Osteocyte (in vitro differentiated cells): ENCODE results near the gene MFSD11. TPM values are rescaled to one million over a fixed set of nuclear protein-coding genes. Genes with fewer than 3 reads are reported as not detected.

ENCODE experiments used
- DNase-seq: peaks from one replicate; pipeline ENCODE4 v3.0.0; 2021; ENCODE audit warnings: mixed read lengths; ENCODE audit not compliant: unreplicated experiment; ENCODE audit errors: extremely low spot score
- H3K27ac Mint-ChIP-seq: one replicate; pipeline ENCODE4 v1.8.0; 2021; ENCODE audit warnings: mild to moderate bottlenecking, mixed read lengths; ENCODE audit not compliant: unreplicated experiment
- H3K27me3 Mint-ChIP-seq: one replicate; pipeline ENCODE4 v1.8.0; 2021; ENCODE audit warnings: mixed read lengths; ENCODE audit not compliant: unreplicated experiment
- H3K36me3 Mint-ChIP-seq: one replicate; pipeline ENCODE4 v1.8.0; 2021; ENCODE audit warnings: mixed read lengths; ENCODE audit not compliant: unreplicated experiment
- H3K4me1 Mint-ChIP-seq: one replicate; pipeline ENCODE4 v1.8.0; 2021; ENCODE audit warnings: mixed read lengths; ENCODE audit not compliant: unreplicated experiment
- H3K4me3 Mint-ChIP-seq: one replicate; pipeline ENCODE4 v1.8.0; 2021; ENCODE audit warnings: mild to moderate bottlenecking, moderate library complexity, mixed read lengths; ENCODE audit not compliant: unreplicated experiment
- H3K9me3 Mint-ChIP-seq: one replicate; pipeline ENCODE4 v1.8.0; 2021; ENCODE audit warnings: mixed read lengths; ENCODE audit not compliant: unreplicated experiment
- CTCF ChIP-seq: fragments of 200-600 bp; sonication (generic); IDR thresholded peaks from 2 replicates; pipeline ENCODE4 v1.5.0; 2021; ENCODE audit warnings: antibody characterized with exemption, mild to moderate bottlenecking, moderate library complexity
- long read RNA-seq: library from polyadenylated mRNA; unstranded; transcript quantifications from one replicate; pipeline ENCODE4 v2.0.0, GENCODE V29; 2021
- total RNA-seq: library from RNA; stranded (reverse); gene quantifications from 2 replicates; pipeline ENCODE4 v1.2.1, GENCODE V29; 2021

Gene MFSD11
- total RNA-seq, result 33.0 and 34.7 TPM in 2 replicates
- long read RNA-seq, transcript MFSD11-201 (14 exons, 2,538 nt), result minor isoform, 7 of 126 reads
- long read RNA-seq, transcript MFSD11-211 (13 exons, 3,612 nt), result major isoform, 52 of 126 reads
- long read RNA-seq, transcript MFSD11-217 (14 exons, 1,891 nt), result minor isoform, 39 of 126 reads
- long read RNA-seq, partial matches to known transcripts, result 2 of 126 reads
- long read RNA-seq, other reads (novel, unspliced or antisense), result 24 of 126 reads

GRCh38 chr17:76737676-76738467, at the start of gene MFSD11:
Gene MFSD11, plus strand, starts transcription at chr17:76738119. Its CDS starts 234 bp downstream, at chr17:76738353.
- Mint-ChIP-seq H3K4me3 (peak within 1 kb of the TSS; percentile 95), H3K4me1 (peaks cover 55% of the 10 kb centered on the region), H3K9me3 (no peaks in the 10 kb centered on the region), H3K27me3 (no peaks in the 10 kb centered on the region), H3K27ac (peak within 1 kb of the TSS; percentile 99), H3K36me3 (peaks cover 39% of the 10 kb centered on the region)
- TF ChIP-seq CTCF, result no peak
- DNase-seq, result peak; percentile 98

GRCh38 chr17:76688165-76688622, 49.7 kb upstream of the MFSD11 start:
- Mint-ChIP-seq H3K4me1 (peaks cover 75% of the 10 kb centered on the region), H3K36me3 (peaks cover 12% of the 10 kb centered on the region), H3K27me3 (no peaks in the 10 kb centered on the region), H3K27ac (peak overlapping the region; percentile 95), H3K9me3 (no peaks in the 10 kb centered on the region), H3K4me3 (peak overlapping the region; percentile 24)
- TF ChIP-seq CTCF, result no peak
- DNase-seq, result no peak

GRCh38 chr17:76689859-76690258, 48.1 kb upstream of the MFSD11 start:
- DNase-seq, result no peak
- TF ChIP-seq CTCF, result no peak
- H3K36me3 Mint-ChIP-seq, result peaks cover 5% of the 10 kb centered on the region
- peaks cover 71% of the 10 kb centered on the region for H3K4me1 Mint-ChIP-seq
- no peaks in the 10 kb centered on the region for H3K27me3 Mint-ChIP-seq
- H3K4me3 Mint-ChIP-seq, result no peak overlapping the region
- H3K27ac Mint-ChIP-seq, result peak overlapping the region; percentile 95
- no peaks in the 10 kb centered on the region for H3K9me3 Mint-ChIP-seq

GRCh38 chr17:76690596-76691280, 47.2 kb upstream of the MFSD11 start:
- Mint-ChIP-seq H3K4me3 (no peak overlapping the region), H3K9me3 (no peaks in the 10 kb centered on the region), H3K27ac (no peak overlapping the region), H3K4me1 (peaks cover 74% of the 10 kb centered on the region), H3K36me3 (peaks cover 8% of the 10 kb centered on the region), H3K27me3 (no peaks in the 10 kb centered on the region)
- no peak for TF ChIP-seq CTCF
- DNase-seq, result no peak
